HL-60 (cell line): ENCODE measurements around the gene TPCN1.

Source experiments
- DNase-seq, 2 experiments: peaks; one replicate each; pipeline ENCODE4 v3.0.0-alpha.2; 2010 to 2020; ENCODE audit warnings: low read depth in 1 of 2, low spot score in 1 of 2
- H3K27ac ChIP-seq: fragments of 250-450 bp; sonication (Bioruptor Pico); replicated peaks from 2 replicates; pipeline ENCODE4 v1.5.1; 2020; ENCODE audit warnings: mild to moderate bottlenecking, moderate library complexity
- H3K27me3 ChIP-seq: fragments of 250-450 bp; sonication (Bioruptor Pico); 2 replicates; pipeline ENCODE4 v1.5.1; 2021; ENCODE audit warnings: mild to moderate bottlenecking, moderate library complexity; ENCODE audit not compliant: insufficient read depth, poor library complexity, severe bottlenecking
- H3K4me3 ChIP-seq: replicated peaks from 2 replicates; pipeline ENCODE4 v1.5.1; 2011; ENCODE audit warnings: mild to moderate bottlenecking, control low read depth, low read length; ENCODE audit not compliant: insufficient read depth
- GABPA ChIP-seq: IDR thresholded peaks from 2 replicates; pipeline ENCODE4 v1.6.1; 2012; ENCODE audit warnings: low read depth
- POLR2AphosphoS5 ChIP-seq: IDR thresholded peaks from 2 replicates; pipeline ENCODE4 v1.6.1; 2012; ENCODE audit warnings: low read depth
- REST ChIP-seq: IDR thresholded peaks from 2 replicates; pipeline ENCODE4 v1.6.1; 2012; ENCODE audit warnings: low read depth; ENCODE audit not compliant: insufficient replicate concordance
- SPI1 ChIP-seq: IDR thresholded peaks from 2 replicates; pipeline ENCODE4 v1.6.1; 2012; ENCODE audit warnings: low read depth, mild to moderate bottlenecking, borderline replicate concordance
- TF ChIP-seq, protein P1 (sequence below): IDR thresholded peaks from one replicate; pipeline ENCODE4 v1.5.1; 2011; ENCODE audit warnings: low read length, control low read depth, inconsistent platforms; ENCODE audit not compliant: insufficient read depth

Gene TPCN1

GRCh38 chr12:113201187-113202177, 19.8 kb upstream of the TPCN1 start:
- no peak overlapping the region for H3K27ac ChIP-seq
- TF ChIP-seq REST, result no peak
- no peak for TF ChIP-seq SPI1
- TF ChIP-seq, protein P1, sequence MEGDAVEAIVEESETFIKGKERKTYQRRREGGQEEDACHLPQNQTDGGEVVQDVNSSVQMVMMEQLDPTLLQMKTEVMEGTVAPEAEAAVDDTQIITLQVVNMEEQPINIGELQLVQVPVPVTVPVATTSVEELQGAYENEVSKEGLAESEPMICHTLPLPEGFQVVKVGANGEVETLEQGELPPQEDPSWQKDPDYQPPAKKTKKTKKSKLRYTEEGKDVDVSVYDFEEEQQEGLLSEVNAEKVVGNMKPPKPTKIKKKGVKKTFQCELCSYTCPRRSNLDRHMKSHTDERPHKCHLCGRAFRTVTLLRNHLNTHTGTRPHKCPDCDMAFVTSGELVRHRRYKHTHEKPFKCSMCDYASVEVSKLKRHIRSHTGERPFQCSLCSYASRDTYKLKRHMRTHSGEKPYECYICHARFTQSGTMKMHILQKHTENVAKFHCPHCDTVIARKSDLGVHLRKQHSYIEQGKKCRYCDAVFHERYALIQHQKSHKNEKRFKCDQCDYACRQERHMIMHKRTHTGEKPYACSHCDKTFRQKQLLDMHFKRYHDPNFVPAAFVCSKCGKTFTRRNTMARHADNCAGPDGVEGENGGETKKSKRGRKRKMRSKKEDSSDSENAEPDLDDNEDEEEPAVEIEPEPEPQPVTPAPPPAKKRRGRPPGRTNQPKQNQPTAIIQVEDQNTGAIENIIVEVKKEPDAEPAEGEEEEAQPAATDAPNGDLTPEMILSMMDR, result no peak
- TF ChIP-seq POLR2AphosphoS5, result no peak
- no peak for TF ChIP-seq GABPA
- DNase-seq, result no peak
- no peaks in the 10 kb centered on the region for H3K27me3 ChIP-seq
- H3K4me3 ChIP-seq, result no peak overlapping the region

- DNase-seq, result no peak
- Histone ChIP-seq H3K27ac (no peak overlapping the region), H3K4me3 (no peak overlapping the region), H3K27me3 (no peaks in the 10 kb centered on the region)
- TF ChIP-seq GABPA, result no peak
These were observed 18.8 kb upstream of the TPCN1 start for GRCh38 chr12:113202300-113203075.

DNA sequence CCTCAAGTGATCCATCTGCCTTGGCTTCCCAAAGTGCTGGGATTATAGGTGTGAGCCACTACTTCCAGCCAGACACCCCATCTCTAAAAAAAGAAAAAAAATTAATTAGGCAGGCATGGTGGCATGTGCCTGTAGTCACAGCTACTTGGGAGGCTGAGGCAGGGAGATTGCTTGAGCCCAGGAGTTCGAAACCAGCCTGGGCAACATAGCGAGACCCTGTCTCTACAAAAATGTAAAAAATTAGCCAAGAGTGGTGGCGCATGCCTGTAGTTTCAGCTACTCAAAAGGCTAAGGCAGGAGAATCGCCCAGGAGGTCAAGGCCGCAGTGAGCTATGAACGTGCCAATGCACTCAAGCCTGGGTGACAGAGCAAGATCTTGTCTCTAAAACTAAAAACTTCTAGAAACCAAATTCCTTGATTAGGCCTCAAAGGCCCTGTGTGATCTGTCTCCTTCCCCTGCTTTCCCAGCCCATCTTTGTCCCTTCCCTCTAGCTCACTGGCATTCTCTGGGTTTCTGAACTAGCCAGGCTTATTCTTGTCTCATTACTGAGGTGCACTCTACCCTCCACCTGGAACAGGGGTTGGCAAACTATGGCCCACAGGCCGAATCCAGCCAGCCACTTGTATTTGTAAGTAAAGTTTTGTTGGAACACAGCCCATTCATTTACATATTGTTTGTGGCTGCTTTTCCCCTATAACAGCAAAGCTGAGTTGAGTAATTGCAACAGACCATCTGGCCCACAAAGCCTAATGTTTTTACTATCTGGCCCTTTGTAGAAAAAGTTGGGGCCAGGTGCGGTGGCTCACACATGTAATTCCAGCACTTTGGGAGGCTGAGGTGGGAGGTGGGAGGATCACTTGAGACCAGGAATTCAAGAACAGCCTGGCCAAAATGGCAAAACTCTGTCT, 17.2 kb upstream of the TPCN1 start:
- peak; percentile 57 to 60 for DNase-seq
- Histone ChIP-seq H3K27me3 (no peaks in the 10 kb centered on the region), H3K27ac (peak overlapping the region; percentile 54), H3K4me3 (no peak overlapping the region)
- no peak for TF ChIP-seq REST
- TF ChIP-seq GABPA, result no peak
- TF ChIP-seq POLR2AphosphoS5, result 0 out of 2 replicates have a peak, but pooled peaks have one; percentile 28
- TF ChIP-seq, protein P1, result no peak
- no peak for TF ChIP-seq SPI1
